Measurements from ENCODE around the gene CALD1.
A peak's percentile ranks its signal among the peaks of the same experiment; 100 is the strongest.

CALD1 gene

GRCh38 chr7:134874407-134874806 is 95.0 kb downstream of the CALD1 start:
- ATAC-seq: no peak
- TF ChIP-seq CSRNP3 (CRISPR knock-in tag; IDR thresholded peaks at IDR 0.05) (no peak), TSHZ2 (CRISPR knock-in tag; IDR thresholded peaks at IDR 0.05) (no peak), ESRRG (CRISPR knock-in tag; IDR thresholded peaks at IDR 0.05) (no peak), CSDC2 (CRISPR knock-in tag; IDR thresholded peaks at IDR 0.05) (no peak), ZFP30 (CRISPR knock-in tag; IDR thresholded peaks at IDR 0.05) (no peak), TCF4 (CRISPR knock-in tag; IDR thresholded peaks at IDR 0.05; ENCODE audit: borderline replicate concordance) (no peak), BACH2 (CRISPR knock-in tag; IDR thresholded peaks at IDR 0.05; ENCODE audit: borderline replicate concordance) (no peak), PATZ1 (CRISPR knock-in tag; IDR thresholded peaks at IDR 0.05; ENCODE audit: borderline replicate concordance) (no peak), OSR1 (CRISPR knock-in tag; IDR thresholded peaks at IDR 0.05) (no peak), CREB5 (CRISPR knock-in tag; IDR thresholded peaks at IDR 0.05; ENCODE audit: low read depth) (no peak), ZC3H10 (CRISPR knock-in tag; IDR thresholded peaks at IDR 0.05) (no peak), GLIS3 (CRISPR knock-in tag; IDR thresholded peaks at IDR 0.05) (no peak), TOX (CRISPR knock-in tag; IDR thresholded peaks at IDR 0.05; ENCODE audit: borderline replicate concordance) (no peak), ARNTL (CRISPR knock-in tag; IDR thresholded peaks at IDR 0.05; ENCODE audit: borderline replicate concordance, low read depth) (no peak), ZFP3 (CRISPR knock-in tag; IDR thresholded peaks at IDR 0.05) (no peak), ZNF565 (CRISPR knock-in tag; conservative IDR thresholded peaks at IDR 0.05; ENCODE audit: low read depth) (no peak), SNAI2 (CRISPR knock-in tag; IDR thresholded peaks at IDR 0.05) (no peak)

GRCh38 chr7:134875867-134876266 is 96.4 kb downstream of the CALD1 start:
- TF ChIP-seq SNAI2 (CRISPR knock-in tag; IDR thresholded peaks at IDR 0.05): no peak
- TF ChIP-seq ARNTL (CRISPR knock-in tag; IDR thresholded peaks at IDR 0.05; ENCODE audit: borderline replicate concordance, low read depth): no peak
- no peak for TF ChIP-seq ZFP30 (CRISPR knock-in tag; IDR thresholded peaks at IDR 0.05)
- no peak for TF ChIP-seq PPARA (CRISPR knock-in tag; IDR thresholded peaks at IDR 0.05; ENCODE audit: borderline replicate concordance)
- no peak for TF ChIP-seq OSR1 (CRISPR knock-in tag; IDR thresholded peaks at IDR 0.05)
- no peak for TF ChIP-seq CSDC2 (CRISPR knock-in tag; IDR thresholded peaks at IDR 0.05)
- TF ChIP-seq BACH2 (CRISPR knock-in tag; IDR thresholded peaks at IDR 0.05; ENCODE audit: borderline replicate concordance): no peak
- no peak for TF ChIP-seq RARB (CRISPR knock-in tag; IDR thresholded peaks at IDR 0.05)
- TF ChIP-seq TOX (CRISPR knock-in tag; IDR thresholded peaks at IDR 0.05; ENCODE audit: borderline replicate concordance): peak; percentile 70; the same call in 1 of the 2 replicates

GRCh38 chr7:134878746-134879357 is 99.4 kb downstream of the CALD1 start:
- no peak for ATAC-seq
- TF ChIP-seq ZC3H10 (CRISPR knock-in tag; IDR thresholded peaks at IDR 0.05) (no peak), CREB5 (CRISPR knock-in tag; IDR thresholded peaks at IDR 0.05; ENCODE audit: low read depth) (no peak), BACH2 (CRISPR knock-in tag; IDR thresholded peaks at IDR 0.05; ENCODE audit: borderline replicate concordance) (no peak), ESRRG (CRISPR knock-in tag; IDR thresholded peaks at IDR 0.05) (no peak), TSHZ2 (CRISPR knock-in tag; IDR thresholded peaks at IDR 0.05) (no peak), ZFP30 (CRISPR knock-in tag; IDR thresholded peaks at IDR 0.05) (no peak), ZNF70 (CRISPR knock-in tag; IDR thresholded peaks at IDR 0.05) (no peak), ARNTL (CRISPR knock-in tag; IDR thresholded peaks at IDR 0.05; ENCODE audit: borderline replicate concordance, low read depth) (no peak), TCF4 (CRISPR knock-in tag; IDR thresholded peaks at IDR 0.05; ENCODE audit: borderline replicate concordance) (no peak), CSRNP3 (CRISPR knock-in tag; IDR thresholded peaks at IDR 0.05) (no peak), ZNF8 (CRISPR knock-in tag; IDR thresholded peaks at IDR 0.05) (no peak), TOX (CRISPR knock-in tag; IDR thresholded peaks at IDR 0.05; ENCODE audit: borderline replicate concordance) (no peak)

More at GRCh38 chr7:134875867-134876266, 96.4 kb downstream of the CALD1 start:
- ATAC-seq: peak; percentile 75

Data from SK-N-SH treated with all-trans-retinoic acid at 6 μM for 48 hours (cell line).